K562 (cell line): ENCODE measurements around the gene LGR6. TPM values are rescaled to one million over a fixed set of nuclear protein-coding genes. Genes with fewer than 3 reads are reported as not detected.

Source experiments
- ATAC-seq: fragments of 200-7000 bp; cut with Tn5 transposase; 3 replicates; pipeline ENCODE4 v1.9.1; 2020; ENCODE audit warnings: moderate library complexity
- BruUV-seq: library from RNA; stranded (reverse); fragments of 400-500 nt; replicated peaks from 2 replicates; lab custom pipeline; 2021; lab: Mats Ljungman, UMichigan
- CTCF ChIA-PET: fragments of 300-600 bp; formaldehyde crosslinking; extraction: SDS; loops from one replicate; lab custom pipeline; 2021; ENCODE audit warnings: low intra/inter-chr PET ratio; lab: Yijun Ruan, JAX
- POLR2A ChIA-PET: fragments of 300-600, 350-650 bp; sonication (Branson Sonifier 250); formaldehyde crosslinking; extraction: SDS; loops from one replicate; lab custom pipeline; 2021; ENCODE audit warnings: antibody characterized with exemption, inconsistent platforms; lab: Yijun Ruan, JAX
- DNase-seq, 4 experiments: peaks; one replicate each; pipeline versions ENCODE4 v3.0.0 to v3.0.0-alpha.2; 2011 to 2018; ENCODE audit warnings: low spot score in 3 of 4, mixed read lengths in 3 of 4; ENCODE audit errors: extremely low read depth in 1 of 4
- FAIRE-seq: peaks from 2 replicates; lab custom pipeline; 2011; peaks lifted over from hg19 to GRCh38; lab: Jason Lieb, UNC
- H2AFZ ChIP-seq: 2 replicates; pipeline ENCODE4 v1.6.0; 2011; ENCODE audit warnings: low read depth, low read length, control low read depth, inconsistent platforms
- H3K27ac ChIP-seq: fragments of 200-600 bp; 3 replicates; pipeline ENCODE4 v1.8.0; 2011; ENCODE audit warnings: low read depth, mild to moderate bottlenecking, control low read depth, inconsistent platforms, low read length, moderate library complexity, mixed read lengths; ENCODE audit errors: extremely low read depth
- H3K27me3 ChIP-seq, 2 experiments: fragments of 300-600 bp in 1 of 2; 2 replicates in 1 of 2; 3 replicates in 1 of 2; pipeline versions ENCODE4 v1.6.0 to v1.8.0; 2011; ENCODE audit warnings: inconsistent platforms in 2 of 2, low read length in 2 of 2, mild to moderate bottlenecking in 1 of 2, mixed read lengths in 1 of 2, moderate library complexity in 1 of 2; ENCODE audit not compliant: control insufficient read depth in 2 of 2, insufficient read depth in 2 of 2
- H3K36me3 ChIP-seq: fragments of 300-600 bp; 3 replicates; pipeline ENCODE4 v1.8.0; 2011; ENCODE audit warnings: mild to moderate bottlenecking, low read length, inconsistent platforms; ENCODE audit not compliant: control insufficient read depth, insufficient read depth
- H3K4me1 ChIP-seq, 2 experiments: fragments of 200-600 bp in 1 of 2; replicated peaks in 1 of 2; 2 replicates in 1 of 2; 3 replicates in 1 of 2; pipeline versions ENCODE4 v1.5.1 to v1.8.0; 2011; ENCODE audit warnings: inconsistent platforms in 2 of 2, low read length in 2 of 2, mild to moderate bottlenecking in 1 of 2, mixed read lengths in 1 of 2, moderate library complexity in 1 of 2; ENCODE audit not compliant: control insufficient read depth in 2 of 2, insufficient read depth in 2 of 2
- H3K4me2 ChIP-seq: 2 replicates; pipeline ENCODE4 v1.6.1; 2011; ENCODE audit warnings: low read length, control low read depth, inconsistent platforms, mixed read lengths; ENCODE audit not compliant: insufficient read depth
- H3K4me3 ChIP-seq: fragments of 200-600 bp; sonication (generic), shearing (Covaris generic); 2 replicates; pipeline ENCODE4 v1.5.1; 2016; ENCODE audit warnings: control low read depth, inconsistent platforms
- H3K79me2 ChIP-seq: fragments of 200-600 bp; 3 replicates; pipeline ENCODE4 v1.8.0; 2011; ENCODE audit warnings: low read length, inconsistent platforms; ENCODE audit not compliant: control insufficient read depth, insufficient read depth
- H3K9ac ChIP-seq, 2 experiments: 2 replicates each; pipeline versions ENCODE4 v1.6.0 to v1.6.1; 2011; ENCODE audit warnings: low read depth in 2 of 2, low read length in 2 of 2, control low read depth in 1 of 2, inconsistent platforms in 1 of 2, mild to moderate bottlenecking in 1 of 2, mixed read lengths in 1 of 2; ENCODE audit not compliant: insufficient read depth in 1 of 2
- H3K9me1 ChIP-seq: one replicate; pipeline ENCODE4 v1.6.0; 2011; ENCODE audit warnings: inconsistent platforms, mild to moderate bottlenecking, low read length, moderate library complexity; ENCODE audit not compliant: control insufficient read depth, insufficient read depth
- H3K9me3 ChIP-seq: replicated peaks from 2 replicates; pipeline ENCODE4 v1.5.1; 2011; ENCODE audit warnings: low read depth, low read length, inconsistent platforms; ENCODE audit not compliant: control insufficient read depth, insufficient read depth
- H4K20me1 ChIP-seq: replicated peaks from 2 replicates; pipeline ENCODE4 v1.6.1; 2011; ENCODE audit warnings: low read length, inconsistent platforms, mixed read lengths; ENCODE audit not compliant: control insufficient read depth, insufficient read depth
- CC2D1A ChIP-seq: fragments of 450-650 bp; IDR thresholded peaks from 2 replicates; pipeline ENCODE4 v1.6.1; 2017; ENCODE audit warnings: mild to moderate bottlenecking
- CEBPB ChIP-seq: fragments of 450-650 bp; IDR thresholded peaks from 2 replicates; pipeline ENCODE4 v1.6.1; 2016; ENCODE audit warnings: missing genetic modification characterization, missing compliant biosample characterization
- KDM4B ChIP-seq, 2 experiments: fragments of 450-650 bp in 1 of 2; sonication (generic) in 1 of 2; IDR thresholded peaks; 2 replicates each; pipeline ENCODE4 v1.6.1; 2016 to 2017; ENCODE audit warnings: borderline replicate concordance in 2 of 2, antibody characterized with exemption in 1 of 2, low read depth in 1 of 2, mild to moderate bottlenecking in 1 of 2
- NR1H2 ChIP-seq: sonication (generic); formaldehyde crosslinking; IDR thresholded peaks from 2 replicates; pipeline ENCODE4 v1.4.0; 2020; ENCODE audit warnings: mild to moderate bottlenecking, missing genetic modification reagents
- PHTF2 ChIP-seq: fragments of 250-450 bp; sonication (Bioruptor Pico); IDR thresholded peaks from 2 replicates; pipeline ENCODE4 v1.5.0; 2021; ENCODE audit warnings: mild to moderate bottlenecking
- SNIP1 ChIP-seq: fragments of 450-650 bp; IDR thresholded peaks from 2 replicates; pipeline ENCODE4 v1.7.1; 2017; ENCODE audit warnings: low read depth, mild to moderate bottlenecking
- SRSF9 ChIP-seq: fragments of 200-400 bp; formaldehyde crosslinking; IDR thresholded peaks from 2 replicates; pipeline ENCODE4 v1.6.1; 2017; ENCODE audit warnings: low read depth, low read length, borderline replicate concordance
- ZNF143 ChIP-seq: sonication (generic); formaldehyde crosslinking; IDR thresholded peaks from 2 replicates; pipeline ENCODE4 v1.9.0; 2022; ENCODE audit warnings: mild to moderate bottlenecking, missing genetic modification reagents
- ZNF551 ChIP-seq: fragments of 250-450 bp; sonication (Bioruptor Pico); IDR thresholded peaks from 2 replicates; pipeline ENCODE4 v1.5.0; 2021; ENCODE audit warnings: mild to moderate bottlenecking, moderate library complexity
- ZNF830 ChIP-seq: fragments of 250-450 bp; sonication (Bioruptor Pico); IDR thresholded peaks from 2 replicates; pipeline ENCODE4 v1.5.0; 2021; ENCODE audit warnings: mild to moderate bottlenecking
- WGBS: fragments of 100-300 bp; shearing (Covaris generic); methylation state at CpG from one replicate; pipeline ENCODE4 v1.1.6; 2016; ENCODE audit warnings: low coverage, mixed read lengths; ENCODE audit not compliant: insufficient coverage; ENCODE audit errors: missing lambda C conversion rate; 5-methylcytosine and 5-hydroxymethylcytosine counted together
- in situ Hi-C: fragments of 300-500 bp; cut with MboI; formaldehyde crosslinking; loops from 4 replicates; pipeline ENCODE4 v1.15.0; 2018; ENCODE audit warnings: inconsistent platforms, mixed read lengths
- intact Hi-C: fragments of 100-400 bp; cut with micrococcal nuclease; formaldehyde crosslinking; loops from 2 replicates; pipeline ENCODE4 v1.14.2; 2022
- polyA plus RNA-seq, 8 experiments: library from polyadenylated mRNA; depleted of rRNA in 4 of 8; stranded (reverse) in 5 of 8; unstranded in 3 of 8; fragments of >200 nt; fragmentation: Nextera tagmentation in 2 of 8; fragmentation: Illumina TruSeq in 1 of 8; extraction: Ambion mirVana in 2 of 8; extraction: Trizol in 1 of 8; gene quantifications; 2 replicates each; pipeline versions ENCODE4 v1.2.1 to v1.2.3, GENCODE V29; 2011 to 2014; ENCODE audit warnings: inconsistent platforms in 1 of 8, missing spikeins in 1 of 8
- total RNA-seq, 7 experiments: library from RNA; depleted of rRNA in 6 of 7; stranded (reverse); fragments of >200 nt in 6 of 7; fragmentation: Illumina TruSeq in 2 of 7; extraction: Trizol in 2 of 7; gene quantifications; 2 replicates each; pipeline versions ENCODE4 v1.2.1 to v1.2.3, GENCODE V29; 2011 to 2021; ENCODE audit warnings: low replicate concordance in 1 of 7
- TF ChIP-seq, protein P1 (sequence below): sonication (generic); formaldehyde crosslinking; IDR thresholded peaks from 2 replicates; pipeline ENCODE4 v1.8.0; 2022; ENCODE audit warnings: mild to moderate bottlenecking, missing genetic modification reagents
- TF ChIP-seq, protein P2 (sequence below): IDR thresholded peaks from 3 replicates; pipeline ENCODE4 v1.6.1; 2011; ENCODE audit warnings: borderline replicate concordance, mild to moderate bottlenecking; ENCODE audit not compliant: insufficient read length, insufficient read depth
- TF ChIP-seq, protein P3 (sequence below): sonication (generic); formaldehyde crosslinking; IDR thresholded peaks from 2 replicates; pipeline ENCODE4 v1.8.0; 2022; ENCODE audit warnings: mild to moderate bottlenecking, missing genetic modification reagents
- TF ChIP-seq, protein P4 (sequence below): fragments of 250-450 bp; sonication (Bioruptor Pico); IDR thresholded peaks from 2 replicates; pipeline ENCODE4 v1.5.0; 2020; ENCODE audit warnings: mild to moderate bottlenecking

The LGR6 gene
- total and polyA plus RNA-seq, 9 of the 15 experiments (the other 6 are each of a cell fraction or from before 2014, with no cell fraction given): 0.01 to 0.54 (median 0.17) TPM; not detected in 1

DNA sequence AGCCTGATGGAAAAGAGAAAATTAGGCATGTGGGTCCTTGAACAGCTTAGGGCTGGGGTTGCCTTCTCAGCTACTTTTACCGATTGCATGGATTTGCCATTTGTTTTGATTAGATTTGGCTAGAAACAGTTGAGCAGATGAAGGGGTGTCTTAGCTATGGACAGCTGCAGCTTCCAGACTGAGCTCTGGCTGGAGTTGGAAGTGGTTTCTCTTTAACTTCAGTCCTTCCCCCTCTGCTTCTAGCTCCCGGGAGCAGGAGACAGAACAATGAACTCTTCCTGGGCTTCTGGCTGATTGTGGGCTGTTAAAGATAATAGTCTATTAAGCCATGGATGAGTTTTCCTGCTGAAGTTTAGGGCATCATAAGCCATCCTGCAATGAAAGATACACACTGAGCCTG, 97.4 kb downstream of the LGR6 start:
- H3K4me1 ChIP-seq: no peaks in the 10 kb centered on the region
- DNase-seq (no peak), FAIRE-seq (no peak), ATAC-seq (no peak)
- no peaks in the 10 kb centered on the region for H3K9me3 ChIP-seq
- no peaks in the 10 kb centered on the region for H3K9me1 ChIP-seq
- CTCF ChIA-PET: no interaction called here
- H3K79me2 ChIP-seq: no peaks in the 10 kb centered on the region
- no peak overlapping the region for H3K4me2 ChIP-seq
- no TSS peak for BruUV-seq
- TF ChIP-seq KDM4B (IDR thresholded peaks at IDR 0.05; ENCODE audit: borderline replicate concordance in 2 of 2, low read depth in 1 of 2) (no peak), CC2D1A (no peak), CEBPB (tag) (no peak), SNIP1 (no peak), ZNF143 (CRISPR knock-in tag) (no peak), PHTF2 (CRISPR knock-in tag) (no peak), ZNF551 (CRISPR knock-in tag) (no peak), NR1H2 (CRISPR knock-in tag) (no peak), ZNF830 (CRISPR knock-in tag) (no peak), SRSF9 (no peak)
- TF ChIP-seq, protein P1, sequence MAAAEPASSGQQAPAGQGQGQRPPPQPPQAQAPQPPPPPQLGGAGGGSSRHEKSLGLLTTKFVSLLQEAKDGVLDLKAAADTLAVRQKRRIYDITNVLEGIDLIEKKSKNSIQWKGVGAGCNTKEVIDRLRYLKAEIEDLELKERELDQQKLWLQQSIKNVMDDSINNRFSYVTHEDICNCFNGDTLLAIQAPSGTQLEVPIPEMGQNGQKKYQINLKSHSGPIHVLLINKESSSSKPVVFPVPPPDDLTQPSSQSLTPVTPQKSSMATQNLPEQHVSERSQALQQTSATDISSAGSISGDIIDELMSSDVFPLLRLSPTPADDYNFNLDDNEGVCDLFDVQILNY: no peak
- TF ChIP-seq, protein P2, sequence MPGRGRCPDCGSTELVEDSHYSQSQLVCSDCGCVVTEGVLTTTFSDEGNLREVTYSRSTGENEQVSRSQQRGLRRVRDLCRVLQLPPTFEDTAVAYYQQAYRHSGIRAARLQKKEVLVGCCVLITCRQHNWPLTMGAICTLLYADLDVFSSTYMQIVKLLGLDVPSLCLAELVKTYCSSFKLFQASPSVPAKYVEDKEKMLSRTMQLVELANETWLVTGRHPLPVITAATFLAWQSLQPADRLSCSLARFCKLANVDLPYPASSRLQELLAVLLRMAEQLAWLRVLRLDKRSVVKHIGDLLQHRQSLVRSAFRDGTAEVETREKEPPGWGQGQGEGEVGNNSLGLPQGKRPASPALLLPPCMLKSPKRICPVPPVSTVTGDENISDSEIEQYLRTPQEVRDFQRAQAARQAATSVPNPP: no peak
- TF ChIP-seq, protein P3, sequence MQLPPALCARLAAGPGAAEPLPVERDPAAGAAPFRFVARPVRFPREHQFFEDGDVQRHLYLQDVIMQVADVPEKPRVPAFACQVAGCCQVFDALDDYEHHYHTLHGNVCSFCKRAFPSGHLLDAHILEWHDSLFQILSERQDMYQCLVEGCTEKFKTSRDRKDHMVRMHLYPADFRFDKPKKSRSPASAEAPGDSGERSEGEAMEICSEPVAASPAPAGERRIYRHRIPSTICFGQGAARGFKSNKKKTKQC (CRISPR knock-in tag): no peak
- TF ChIP-seq, protein P4, sequence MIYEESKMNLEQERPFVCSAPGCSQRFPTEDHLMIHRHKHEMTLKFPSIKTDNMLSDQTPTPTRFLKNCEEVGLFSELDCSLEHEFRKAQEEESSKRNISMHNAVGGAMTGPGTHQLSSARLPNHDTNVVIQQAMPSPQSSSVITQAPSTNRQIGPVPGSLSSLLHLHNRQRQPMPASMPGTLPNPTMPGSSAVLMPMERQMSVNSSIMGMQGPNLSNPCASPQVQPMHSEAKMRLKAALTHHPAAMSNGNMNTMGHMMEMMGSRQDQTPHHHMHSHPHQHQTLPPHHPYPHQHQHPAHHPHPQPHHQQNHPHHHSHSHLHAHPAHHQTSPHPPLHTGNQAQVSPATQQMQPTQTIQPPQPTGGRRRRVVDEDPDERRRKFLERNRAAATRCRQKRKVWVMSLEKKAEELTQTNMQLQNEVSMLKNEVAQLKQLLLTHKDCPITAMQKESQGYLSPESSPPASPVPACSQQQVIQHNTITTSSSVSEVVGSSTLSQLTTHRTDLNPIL: no peak
- H3K4me3 ChIP-seq: no peak overlapping the region
- in situ Hi-C loops: no loop called here
- 0% methylated on average over 2 of the region's 2 CpGs for WGBS
- H3K27me3 ChIP-seq: peaks cover 13 to 30% of the 10 kb centered on the region in 2 experiments; a peak in 4 of 5 replicates
- H3K27ac ChIP-seq: no peak overlapping the region
- H4K20me1 ChIP-seq: no peaks in the 10 kb centered on the region; the same call in 1 of the 2 replicates
- no peaks in the 10 kb centered on the region for H3K36me3 ChIP-seq
- POLR2A ChIA-PET: interaction anchor here (1.3 to 2.0 kb wide), 4 partner anchors 9 to 16 kb away, joined by 3 to 5 read pairs (median 4); no protein-coding TSS in a partner anchor
- H2AFZ ChIP-seq: no peak overlapping the region
- intact Hi-C loops: no loop called here
- no peak overlapping the region for H3K9ac ChIP-seq
